Prostate gland (tissue), 2 donors: ENCODE results near the gene ANAPC16. TPM values are rescaled to one million over a fixed set of nuclear protein-coding genes. Genes with fewer than 3 reads are reported as not detected.

Experiments
- DNase-seq: peaks from one replicate; pipeline ENCODE4 v3.0.0-alpha.2; 2019; ENCODE audit warnings: low spot score
- H3K27ac ChIP-seq, 2 donors: fragments of 200-600 bp; sonication (generic); 2 replicates each; pipeline ENCODE4 v1.5.1; 2017 to 2019
- H3K27me3 ChIP-seq: fragments of 200-600 bp; sonication (generic); replicated peaks from 2 replicates; pipeline ENCODE4 v1.5.1; 2019; ENCODE audit not compliant: insufficient read depth
- H3K36me3 ChIP-seq, 2 donors: fragments of 200-600 bp; sonication (generic); 1 replicate in 1 of 2; 2 replicates in 1 of 2; pipeline versions ENCODE4 v1.5.1 to v1.8.1; 2017 to 2019
- H3K4me1 ChIP-seq: fragments of 200-600 bp; sonication (generic); replicated peaks from 2 replicates; pipeline ENCODE4 v1.5.1; 2019
- H3K4me3 ChIP-seq, 2 donors: fragments of 200-600 bp; sonication (generic); 2 replicates each; pipeline ENCODE4 v1.5.1; 2017 to 2019
- H3K9me3 ChIP-seq: fragments of 200-600 bp; sonication (generic); 2 replicates; pipeline ENCODE4 v1.5.1; 2017
- CTCF ChIP-seq, 4 experiments: fragments of 200-600 bp in 2 of 4; fragments of 450-650 bp in 2 of 4; sonication (generic) in 2 of 4; IDR thresholded peaks; 1 replicate in 3 of 4; 2 replicates in 1 of 4; pipeline ENCODE4 v1.5.1; 2016 to 2019; ENCODE audit warnings: antibody characterized with exemption in 4 of 4, mild to moderate bottlenecking in 2 of 4, moderate library complexity in 2 of 4
- POLR2A ChIP-seq: fragments of 450-650 bp; IDR thresholded peaks from one replicate; pipeline ENCODE4 v1.6.1; 2016; ENCODE audit warnings: antibody characterized with exemption, mild to moderate bottlenecking
- POLR2AphosphoS5 ChIP-seq: sonication (generic); formaldehyde crosslinking; IDR thresholded peaks from one replicate; pipeline ENCODE4 v1.6.1; 2017; ENCODE audit warnings: antibody characterized with exemption
- WGBS: methylation state at CpG from one replicate; pipeline ENCODE4 v1.1.5; 2018; 5-methylcytosine and 5-hydroxymethylcytosine counted together
- intact Hi-C: fragments of 100-400 bp; cut with DNase I; formaldehyde crosslinking; loops from one replicate; pipeline ENCODE4 v1.14.2; 2022
- total RNA-seq, 2 donors: library from RNA; depleted of rRNA; stranded (reverse); fragments of >200 nt; gene quantifications; one replicate each; pipeline ENCODE4 v1.1.0, GENCODE V29; 2016

ANAPC16 gene
- total RNA-seq, 2 donors from 2014 or later: 73.4 to 123 TPM

GRCh38 chr10:72260976-72261783 is 45.4 kb downstream of the ANAPC16 start:
- Histone ChIP-seq H3K36me3 (no peaks in the 10 kb centered on the region), H3K4me1 (peaks cover 30% of the 10 kb centered on the region), H3K27me3 (no peaks in the 10 kb centered on the region), H3K4me3 (peak overlapping the region; percentile 30 to 33), H3K9me3 (no peaks in the 10 kb centered on the region), H3K27ac (peak overlapping the region; percentile 83 to 84)
- no peak for DNase-seq
- WGBS: 6% methylated on average over 30 of the region's 30 CpGs
- TF ChIP-seq POLR2AphosphoS5 (no peak), POLR2A (peak; percentile 28), CTCF (IDR thresholded peaks at IDR 0.05) (no peak)
- intact Hi-C loops: no loop called here

GRCh38 chr10:72261784-72262404 is 46.1 kb downstream of the ANAPC16 start:
- Histone ChIP-seq H3K4me1 (peaks cover 28% of the 10 kb centered on the region), H3K27ac (peak overlapping the region; percentile 83 to 84), H3K9me3 (no peaks in the 10 kb centered on the region), H3K4me3 (no peak overlapping the region), H3K36me3 (no peaks in the 10 kb centered on the region), H3K27me3 (no peaks in the 10 kb centered on the region)
- DNase-seq: no peak
- 93% methylated on average over 7 of the region's 7 CpGs for WGBS
- intact Hi-C loops: no loop called here
- TF ChIP-seq CTCF (IDR thresholded peaks at IDR 0.05) (no peak), POLR2A (no peak), POLR2AphosphoS5 (no peak)

- TF ChIP-seq POLR2AphosphoS5 (peak; percentile 94), POLR2A (peak; percentile 47), CTCF (IDR thresholded peaks at IDR 0.05) (no peak)
- peaks cover 23% of the 10 kb centered on the region for H3K4me1 ChIP-seq
- H3K36me3 ChIP-seq: no peaks in the 10 kb centered on the region
- H3K27ac ChIP-seq: peak overlapping the region; percentile 48 to 68
- no peaks in the 10 kb centered on the region for H3K27me3 ChIP-seq
- no peak overlapping the region for H3K4me3 ChIP-seq
- DNase-seq: peak; percentile 86
- whole genome bisulfite sequencing: 52% methylated on average over 6 of the region's 6 CpGs
- intact Hi-C loops: no loop called here
- H3K9me3 ChIP-seq: no peaks in the 10 kb centered on the region
Observed at GRCh38 chr10:72263613-72264241, 47.9 kb downstream of the ANAPC16 start.

DNA sequence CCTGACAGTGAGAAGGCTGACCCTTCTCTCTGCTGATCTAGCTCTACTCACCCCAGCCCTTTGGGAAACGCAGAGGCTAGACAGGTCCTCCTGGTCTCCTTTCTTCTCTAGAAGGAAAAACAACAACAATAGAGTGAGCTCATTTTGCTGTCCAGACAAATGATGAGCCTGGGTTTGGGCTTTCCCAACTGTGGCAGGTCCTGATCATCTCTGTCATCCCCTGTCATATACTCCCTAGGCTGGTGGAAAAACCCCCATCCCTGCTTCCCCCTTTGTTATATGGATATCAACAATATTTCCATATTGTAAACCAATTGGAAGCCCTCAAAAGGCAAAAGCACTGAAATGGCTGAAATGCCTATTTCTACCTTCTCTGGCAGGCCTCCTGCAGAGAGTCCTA is 48.7 kb downstream of the ANAPC16 start:
- DNase-seq: no peak
- peaks cover 22% of the 10 kb centered on the region for H3K4me1 ChIP-seq
- TF ChIP-seq POLR2AphosphoS5: no peak
- TF ChIP-seq CTCF (IDR thresholded peaks at IDR 0.05): no peak
- no peak for TF ChIP-seq POLR2A
- H3K27ac ChIP-seq: peak overlapping the region in 1 of 2 donors; percentile 68
- intact Hi-C loops: no loop called here
- WGBS: 80% methylated on average over 1 of the region's 1 CpG
- H3K9me3 ChIP-seq: no peaks in the 10 kb centered on the region
- no peaks in the 10 kb centered on the region for H3K27me3 ChIP-seq
- H3K4me3 ChIP-seq: no peak overlapping the region
- H3K36me3 ChIP-seq: no peaks in the 10 kb centered on the region
